Ovary (tissue), 3 donors: ENCODE data around the gene NAPB.

ENCODE experiments used
- POLR2A ChIP-seq: fragments of 450-650 bp; IDR thresholded peaks from one replicate; pipeline ENCODE4 v1.6.1; 2017; ENCODE audit warnings: antibody characterized with exemption, mild to moderate bottlenecking, moderate library complexity
- TF ChIP-seq, protein P1 (sequence below), 3 donors: fragments of 450-650 bp in 2 of 3; fragments of 200-600 bp in 1 of 3; IDR thresholded peaks; one replicate each; pipeline versions ENCODE4 v1.5.1 to v1.8.0; 2016 to 2022; ENCODE audit warnings: antibody characterized with exemption in 3 of 3, mild to moderate bottlenecking in 1 of 3
- donor health status: DM: no; HTN: no; CAD: no.

DNA sequence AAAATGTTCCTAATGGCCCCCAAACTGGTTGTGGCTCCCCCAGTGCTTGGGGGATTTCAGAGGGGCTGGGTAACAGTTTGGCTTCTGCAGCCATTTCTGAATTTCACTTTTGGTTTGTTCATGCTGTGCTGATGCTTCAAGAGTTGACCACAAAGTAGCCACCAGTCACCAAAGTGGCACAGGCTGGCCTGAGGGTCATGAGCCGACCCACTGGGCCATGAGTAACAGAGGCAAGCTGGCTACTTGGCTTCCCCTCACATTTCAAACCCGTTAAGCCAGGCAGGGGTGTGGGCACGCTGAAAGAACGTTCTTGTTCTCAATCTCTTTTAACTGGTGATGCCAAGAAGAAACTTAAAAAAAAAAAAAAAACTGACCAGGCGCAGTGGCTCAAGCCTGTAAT is 85.8 kb downstream of the NAPB start:
- TF ChIP-seq, protein P1, sequence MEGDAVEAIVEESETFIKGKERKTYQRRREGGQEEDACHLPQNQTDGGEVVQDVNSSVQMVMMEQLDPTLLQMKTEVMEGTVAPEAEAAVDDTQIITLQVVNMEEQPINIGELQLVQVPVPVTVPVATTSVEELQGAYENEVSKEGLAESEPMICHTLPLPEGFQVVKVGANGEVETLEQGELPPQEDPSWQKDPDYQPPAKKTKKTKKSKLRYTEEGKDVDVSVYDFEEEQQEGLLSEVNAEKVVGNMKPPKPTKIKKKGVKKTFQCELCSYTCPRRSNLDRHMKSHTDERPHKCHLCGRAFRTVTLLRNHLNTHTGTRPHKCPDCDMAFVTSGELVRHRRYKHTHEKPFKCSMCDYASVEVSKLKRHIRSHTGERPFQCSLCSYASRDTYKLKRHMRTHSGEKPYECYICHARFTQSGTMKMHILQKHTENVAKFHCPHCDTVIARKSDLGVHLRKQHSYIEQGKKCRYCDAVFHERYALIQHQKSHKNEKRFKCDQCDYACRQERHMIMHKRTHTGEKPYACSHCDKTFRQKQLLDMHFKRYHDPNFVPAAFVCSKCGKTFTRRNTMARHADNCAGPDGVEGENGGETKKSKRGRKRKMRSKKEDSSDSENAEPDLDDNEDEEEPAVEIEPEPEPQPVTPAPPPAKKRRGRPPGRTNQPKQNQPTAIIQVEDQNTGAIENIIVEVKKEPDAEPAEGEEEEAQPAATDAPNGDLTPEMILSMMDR (IDR thresholded peaks at IDR 0.05), result no peak
- no peak for TF ChIP-seq POLR2A
